Measurements from ENCODE around the gene PHLPP2. TPM values are rescaled to one million over a fixed set of nuclear protein-coding genes. Genes with fewer than 3 reads are reported as not detected.
"Not testable (repeated sequence)": the region's sequence is repeated elsewhere in the genome, so short reads cannot be mapped to it uniquely, and the experiment has no call there.

Gene PHLPP2
- total RNA-seq, 1 donor from 2014 or later, result 12.7 TPM

DNA sequence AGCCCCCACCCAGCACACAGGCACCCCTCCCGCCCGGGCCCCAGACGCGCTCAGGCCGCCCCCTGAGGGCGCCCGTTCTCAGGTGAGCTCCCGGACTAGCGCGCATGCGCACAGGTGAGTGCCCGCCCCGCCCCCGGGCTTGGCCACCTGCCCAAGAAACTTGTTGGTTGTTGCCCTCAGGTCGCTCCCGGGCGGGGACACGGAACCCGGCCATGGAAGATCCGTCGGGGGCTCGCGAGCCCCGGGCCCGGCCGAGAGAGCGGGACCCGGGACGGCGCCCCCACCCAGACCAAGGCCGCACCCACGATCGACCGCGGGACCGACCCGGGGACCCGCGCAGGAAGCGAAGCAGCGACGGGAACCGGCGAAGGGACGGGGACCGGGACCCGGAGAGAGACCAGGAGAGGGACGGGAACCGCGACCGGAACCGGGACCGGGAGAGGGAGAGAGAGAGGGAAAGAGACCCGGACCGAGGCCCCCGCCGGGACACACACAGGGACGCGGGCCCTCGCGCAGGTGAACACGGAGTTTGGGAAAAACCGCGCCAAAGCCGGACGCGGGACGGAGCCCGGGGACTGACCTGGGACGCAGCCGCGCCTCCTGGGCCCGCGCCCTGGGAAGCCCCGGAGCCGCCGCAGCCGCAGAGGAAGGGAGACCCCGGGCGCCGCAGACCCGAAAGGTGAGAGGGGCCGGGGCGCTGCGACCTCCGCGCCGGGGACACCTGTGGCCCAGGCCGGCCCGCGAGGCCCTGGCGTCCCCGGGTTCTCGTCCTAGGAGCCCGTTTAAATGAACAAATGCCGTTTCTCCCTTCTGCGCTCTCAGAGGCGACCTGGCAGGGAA lies 98.3 kb downstream of the PHLPP2 start, which contains the start of gene MARVELD3:
MARVELD3 (plus strand) TSS at position 167 of the 840 bp plus-strand sequence; CDS start at position 213, 46 bp downstream.
- Mint-ChIP-seq H3K27me3 (no peaks in the 10 kb centered on the region), H3K36me3 (ENCODE audit: insufficient read depth) (peaks cover 13% of the 10 kb centered on the region), H3K4me1 (ENCODE audit: low read depth) (peaks cover 16% of the 10 kb centered on the region), H3K4me3 (ENCODE audit: low read depth) (peak within 1 kb of the TSS; percentile 86), H3K9me3 (ENCODE audit: low read depth) (no peaks in the 10 kb centered on the region), H3K27ac (peak within 1 kb of the TSS; percentile 95)
- TF ChIP-seq, protein P1, sequence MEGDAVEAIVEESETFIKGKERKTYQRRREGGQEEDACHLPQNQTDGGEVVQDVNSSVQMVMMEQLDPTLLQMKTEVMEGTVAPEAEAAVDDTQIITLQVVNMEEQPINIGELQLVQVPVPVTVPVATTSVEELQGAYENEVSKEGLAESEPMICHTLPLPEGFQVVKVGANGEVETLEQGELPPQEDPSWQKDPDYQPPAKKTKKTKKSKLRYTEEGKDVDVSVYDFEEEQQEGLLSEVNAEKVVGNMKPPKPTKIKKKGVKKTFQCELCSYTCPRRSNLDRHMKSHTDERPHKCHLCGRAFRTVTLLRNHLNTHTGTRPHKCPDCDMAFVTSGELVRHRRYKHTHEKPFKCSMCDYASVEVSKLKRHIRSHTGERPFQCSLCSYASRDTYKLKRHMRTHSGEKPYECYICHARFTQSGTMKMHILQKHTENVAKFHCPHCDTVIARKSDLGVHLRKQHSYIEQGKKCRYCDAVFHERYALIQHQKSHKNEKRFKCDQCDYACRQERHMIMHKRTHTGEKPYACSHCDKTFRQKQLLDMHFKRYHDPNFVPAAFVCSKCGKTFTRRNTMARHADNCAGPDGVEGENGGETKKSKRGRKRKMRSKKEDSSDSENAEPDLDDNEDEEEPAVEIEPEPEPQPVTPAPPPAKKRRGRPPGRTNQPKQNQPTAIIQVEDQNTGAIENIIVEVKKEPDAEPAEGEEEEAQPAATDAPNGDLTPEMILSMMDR (IDR thresholded peaks at IDR 0.05; ENCODE audit: unreplicated experiment), result peak; percentile 35
- DNase-seq (ENCODE audit: low spot score, unreplicated experiment), result peak; percentile 96

DNA sequence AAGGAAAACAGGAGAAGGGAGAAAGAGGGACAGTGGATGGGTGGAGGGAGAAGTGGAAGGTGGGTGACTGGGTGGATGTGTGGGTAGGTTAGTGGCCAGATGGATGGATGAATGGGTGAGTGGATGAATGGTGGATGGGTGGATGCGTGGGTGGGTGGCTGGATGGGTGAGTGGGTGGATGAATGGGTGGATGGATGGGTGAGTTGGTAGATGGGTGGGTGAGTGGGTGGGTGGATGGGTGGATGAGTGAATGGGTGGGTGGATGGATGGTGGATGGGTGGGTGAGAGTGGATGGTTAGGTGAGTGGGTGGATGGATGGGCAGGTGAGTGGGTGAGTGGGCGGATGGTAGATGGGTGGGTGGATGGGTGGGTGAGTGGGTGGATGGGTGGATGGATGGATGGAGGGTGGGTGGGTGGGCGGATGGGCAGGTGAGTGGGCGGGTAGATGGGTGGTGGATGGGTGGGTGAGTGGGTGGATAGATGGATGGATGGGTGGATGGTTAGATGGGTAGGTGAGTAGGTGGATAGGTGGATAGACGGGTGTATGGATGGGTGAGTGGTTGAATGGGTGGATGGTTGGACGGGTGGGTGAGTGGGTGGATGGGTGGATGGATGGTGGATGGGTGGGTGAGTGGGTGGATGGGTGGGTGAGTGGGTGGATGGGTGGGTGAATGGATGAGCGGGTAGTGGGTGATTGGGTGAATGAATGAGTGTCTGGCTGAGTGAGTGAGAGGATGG lies 99.2 kb downstream of the PHLPP2 start:
- DNase-seq (ENCODE audit: low spot score, unreplicated experiment), result no peak
- Mint-ChIP-seq H3K27ac (no peak overlapping the region), H3K27me3 (no peaks in the 10 kb centered on the region), H3K9me3 (ENCODE audit: low read depth) (no peaks in the 10 kb centered on the region), H3K4me1 (ENCODE audit: low read depth) (peaks cover 16% of the 10 kb centered on the region), H3K4me3 (ENCODE audit: low read depth) (peak overlapping the region; percentile 86), H3K36me3 (ENCODE audit: insufficient read depth) (peaks cover 10% of the 10 kb centered on the region)
- TF ChIP-seq, protein P1 (IDR thresholded peaks at IDR 0.05; ENCODE audit: unreplicated experiment), result no peak

DNA sequence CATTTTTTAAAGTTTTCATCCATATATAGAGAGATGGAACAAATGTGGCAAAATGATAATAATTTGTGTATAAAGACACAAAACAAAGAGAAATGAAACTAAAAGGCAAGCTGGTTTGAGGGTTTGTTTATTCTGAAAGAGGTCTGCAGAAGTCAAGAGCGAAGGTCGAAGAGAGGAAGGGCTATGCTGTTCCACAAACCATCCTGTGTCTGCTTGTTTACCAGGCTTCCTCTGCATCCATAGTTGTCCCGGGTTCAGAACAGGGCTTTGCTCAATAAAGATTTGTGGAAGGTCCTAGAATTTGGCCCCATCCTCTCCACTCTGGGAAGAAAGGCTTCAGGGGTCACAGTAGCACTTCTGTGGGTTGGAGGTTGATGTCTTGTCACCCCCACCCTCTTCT lies 100.9 kb downstream of the PHLPP2 start:
- TF ChIP-seq, protein P1 (IDR thresholded peaks at IDR 0.05; ENCODE audit: unreplicated experiment), result no peak
- Mint-ChIP-seq H3K27me3 (no peaks in the 10 kb centered on the region), H3K4me1 (ENCODE audit: low read depth) (peaks cover 6% of the 10 kb centered on the region)

DNA sequence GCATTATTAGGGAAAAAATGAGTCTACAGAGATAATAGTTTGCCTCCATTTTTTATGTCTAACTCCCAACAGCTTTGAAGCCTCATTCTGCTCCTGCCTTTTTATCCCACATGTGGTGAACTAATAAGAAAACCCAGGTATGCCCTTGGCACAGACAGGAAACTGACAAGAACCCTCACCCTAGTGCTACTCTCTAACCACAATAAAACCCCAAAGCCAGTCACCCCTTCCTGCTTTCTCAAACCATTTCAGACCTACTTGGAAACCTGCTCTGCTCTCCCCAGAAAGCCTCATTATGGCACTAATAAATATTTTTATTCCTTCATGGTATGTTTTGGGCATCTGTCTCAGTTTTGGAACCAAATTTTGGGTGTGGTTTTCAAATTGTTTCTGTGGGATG lies 102.4 kb downstream of the PHLPP2 start:
- Mint-ChIP-seq H3K36me3 (ENCODE audit: insufficient read depth) (no peaks in the 10 kb centered on the region), H3K4me1 (ENCODE audit: low read depth) (no peaks in the 10 kb centered on the region)

More for the DNA sequence above, 100.9 kb downstream of the PHLPP2 start:
- H3K4me3 Mint-ChIP-seq (ENCODE audit: low read depth), result no peak overlapping the region
- no peak overlapping the region for H3K27ac Mint-ChIP-seq
- H3K9me3 Mint-ChIP-seq (ENCODE audit: low read depth), result no peaks in the 10 kb centered on the region
- H3K36me3 Mint-ChIP-seq (ENCODE audit: insufficient read depth), result peaks cover 3% of the 10 kb centered on the region
- DNase-seq (ENCODE audit: low spot score, unreplicated experiment), result no peak

DNA sequence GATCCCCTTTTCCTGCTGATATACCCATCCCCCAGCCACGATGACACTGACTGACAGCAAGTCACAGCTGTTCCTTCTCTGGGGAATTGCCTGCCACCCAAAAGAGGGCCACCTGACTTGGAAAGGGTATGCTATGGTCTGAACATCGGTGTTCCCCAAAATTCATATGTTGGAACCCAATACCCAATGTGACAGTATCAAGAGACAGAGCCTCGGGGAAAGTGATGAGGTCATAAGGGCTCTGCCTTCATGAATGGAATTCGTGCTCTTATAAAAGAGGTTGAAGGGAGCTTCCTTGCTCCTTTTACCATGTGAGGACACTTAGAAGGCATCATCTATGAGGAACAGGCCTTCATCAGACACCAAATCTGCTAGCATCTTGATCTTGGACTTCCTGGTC lies 106.1 kb downstream of the PHLPP2 start:
- Mint-ChIP-seq H3K9me3 (ENCODE audit: low read depth) (no peaks in the 10 kb centered on the region), H3K4me3 (ENCODE audit: low read depth) (no peak overlapping the region), H3K36me3 (ENCODE audit: insufficient read depth) (no peaks in the 10 kb centered on the region)

More for the DNA sequence above, 102.4 kb downstream of the PHLPP2 start:
- Mint-ChIP-seq H3K4me3 (ENCODE audit: low read depth) (no peak overlapping the region), H3K27me3 (no peaks in the 10 kb centered on the region), H3K9me3 (ENCODE audit: low read depth) (no peaks in the 10 kb centered on the region), H3K27ac (no peak overlapping the region)
- no peak for DNase-seq (ENCODE audit: low spot score, unreplicated experiment)
- TF ChIP-seq, protein P1 (IDR thresholded peaks at IDR 0.05; ENCODE audit: unreplicated experiment), result no peak

DNA sequence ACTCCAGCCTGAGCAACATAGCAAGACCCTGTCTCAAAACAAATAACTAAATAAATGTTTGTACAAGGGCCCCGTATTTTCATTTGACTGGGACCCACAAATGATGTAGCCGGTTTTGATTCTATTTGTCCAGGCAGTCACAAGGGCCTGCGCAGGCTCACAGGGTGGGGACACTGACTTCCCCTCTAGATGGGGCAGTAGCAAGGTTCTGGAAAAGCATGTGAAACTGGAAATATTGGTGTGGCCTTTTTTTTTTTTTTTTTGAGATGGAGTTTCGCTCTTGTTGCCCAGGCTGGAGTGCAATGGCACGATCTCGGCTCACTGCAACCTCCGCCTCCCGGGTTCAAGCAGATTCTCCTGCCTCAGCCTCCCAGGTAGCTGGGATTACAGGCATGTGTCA lies 109.5 kb downstream of the PHLPP2 start:
- H3K27me3 Mint-ChIP-seq; H3K4me3 Mint-ChIP-seq (ENCODE audit: low read depth); H3K36me3 Mint-ChIP-seq (ENCODE audit: insufficient read depth); H3K4me1 Mint-ChIP-seq (ENCODE audit: low read depth); DNase-seq (ENCODE audit: low spot score, unreplicated experiment); H3K27ac Mint-ChIP-seq; H3K9me3 Mint-ChIP-seq (ENCODE audit: low read depth): not testable (repeated sequence)

More for the DNA sequence above, 106.1 kb downstream of the PHLPP2 start:
- no peak for DNase-seq (ENCODE audit: low spot score, unreplicated experiment)
- TF ChIP-seq, protein P1 (IDR thresholded peaks at IDR 0.05; ENCODE audit: unreplicated experiment), result no peak
- H3K27ac Mint-ChIP-seq, result no peak overlapping the region
- H3K27me3 Mint-ChIP-seq, result no peaks in the 10 kb centered on the region
- no peaks in the 10 kb centered on the region for H3K4me1 Mint-ChIP-seq (ENCODE audit: low read depth)

Measured in progenitor cell of endocrine pancreas (in vitro differentiated cells).